Gastrocnemius medialis (tissue), 4 donors: ENCODE measurements around the gene CYP8B1.

Experiments used
- POLR2A ChIP-seq, 2 donors: fragments of 450-650 bp; IDR thresholded peaks; one replicate each; pipeline ENCODE4 v1.6.1; 2017; ENCODE audit warnings: antibody characterized with exemption in 2 of 2, mild to moderate bottlenecking in 2 of 2, moderate library complexity in 2 of 2
- TF ChIP-seq, protein P1 (sequence below), 5 experiments: fragments of 450-650 bp in 3 of 5; fragments of 200-600 bp in 2 of 5; sonication (generic) in 2 of 5; IDR thresholded peaks in 4 of 5; conservative IDR thresholded peaks in 1 of 5; 1 replicate in 4 of 5; 2 replicates in 1 of 5; pipeline ENCODE4 v1.5.1; 2016 to 2019; ENCODE audit warnings: antibody characterized with exemption in 5 of 5, mild to moderate bottlenecking in 3 of 5, moderate library complexity in 3 of 5

DNA sequence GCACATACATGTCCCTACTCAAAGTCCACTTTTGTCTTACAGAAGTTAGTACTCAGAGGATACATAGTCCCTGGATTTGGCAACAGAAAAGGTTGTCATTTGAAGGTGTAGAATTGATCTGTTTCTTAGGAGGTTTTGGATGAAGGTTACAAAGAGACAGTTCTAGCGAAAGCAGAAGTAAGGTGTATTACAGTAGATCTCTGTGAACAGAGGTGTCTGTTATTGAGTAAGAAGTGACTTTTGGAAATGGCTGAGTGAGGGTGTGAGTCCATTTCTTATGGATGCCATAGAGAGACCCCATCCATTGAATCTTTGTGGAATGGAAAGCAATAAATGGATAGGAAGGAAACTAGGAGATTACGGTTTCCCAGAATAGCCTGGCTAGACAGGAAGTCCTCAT is 35.9 kb upstream of the CYP8B1 start:
- TF ChIP-seq, protein P1, sequence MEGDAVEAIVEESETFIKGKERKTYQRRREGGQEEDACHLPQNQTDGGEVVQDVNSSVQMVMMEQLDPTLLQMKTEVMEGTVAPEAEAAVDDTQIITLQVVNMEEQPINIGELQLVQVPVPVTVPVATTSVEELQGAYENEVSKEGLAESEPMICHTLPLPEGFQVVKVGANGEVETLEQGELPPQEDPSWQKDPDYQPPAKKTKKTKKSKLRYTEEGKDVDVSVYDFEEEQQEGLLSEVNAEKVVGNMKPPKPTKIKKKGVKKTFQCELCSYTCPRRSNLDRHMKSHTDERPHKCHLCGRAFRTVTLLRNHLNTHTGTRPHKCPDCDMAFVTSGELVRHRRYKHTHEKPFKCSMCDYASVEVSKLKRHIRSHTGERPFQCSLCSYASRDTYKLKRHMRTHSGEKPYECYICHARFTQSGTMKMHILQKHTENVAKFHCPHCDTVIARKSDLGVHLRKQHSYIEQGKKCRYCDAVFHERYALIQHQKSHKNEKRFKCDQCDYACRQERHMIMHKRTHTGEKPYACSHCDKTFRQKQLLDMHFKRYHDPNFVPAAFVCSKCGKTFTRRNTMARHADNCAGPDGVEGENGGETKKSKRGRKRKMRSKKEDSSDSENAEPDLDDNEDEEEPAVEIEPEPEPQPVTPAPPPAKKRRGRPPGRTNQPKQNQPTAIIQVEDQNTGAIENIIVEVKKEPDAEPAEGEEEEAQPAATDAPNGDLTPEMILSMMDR (IDR thresholded peaks at IDR 0.05 in 4 of 5, conservative IDR thresholded peaks at IDR 0.05 in 1 of 5) = no peak
- no peak for TF ChIP-seq POLR2A (IDR thresholded peaks at IDR 0.05)
